Muscle of leg (tissue), 11 donors: Measurements from ENCODE around the gene GDF9. TPM values are rescaled to one million over a fixed set of nuclear protein-coding genes. Genes with fewer than 3 reads are reported as not detected.

ENCODE experiments used
- DNase-seq: peaks from one replicate; pipeline ENCODE4 v3.0.0; 2013
- H3K27ac ChIP-seq: one replicate; pipeline ENCODE4 v1.5.1; 2013; ENCODE audit warnings: mild to moderate bottlenecking, low read length, control low read depth
- H3K27me3 ChIP-seq: one replicate; pipeline ENCODE4 v1.6.1; 2013; ENCODE audit warnings: low read length; ENCODE audit not compliant: control insufficient read depth, insufficient read depth
- H3K36me3 ChIP-seq: one replicate; pipeline ENCODE4 v1.6.1; 2013; ENCODE audit warnings: low read length; ENCODE audit not compliant: control insufficient read depth, insufficient read depth
- H3K4me1 ChIP-seq: one replicate; pipeline ENCODE4 v1.6.1; 2013; ENCODE audit warnings: low read length; ENCODE audit not compliant: control insufficient read depth, insufficient read depth
- H3K4me3 ChIP-seq: one replicate; pipeline ENCODE4 v1.5.1; 2013; ENCODE audit warnings: low read length, control low read depth
- H3K9me3 ChIP-seq: replicated peaks from 2 replicates; pipeline ENCODE4 v1.6.1; 2013; ENCODE audit warnings: low read depth, low read length; ENCODE audit not compliant: control insufficient read depth
- WGBS: methylation state at CpG from one replicate; pipeline ENCODE4 v1.1.5; 2013; ENCODE audit warnings: missing lambda C conversion rate; ENCODE audit not compliant: insufficient coverage; 5-methylcytosine and 5-hydroxymethylcytosine counted together
- polyA plus RNA-seq, 8 donors: library from polyadenylated mRNA; unstranded; fragments of 120-200 nt; gene quantifications; one replicate each; pipeline versions ENCODE4 v1.2.1 to v1.2.3, GENCODE V29; 2013; ENCODE audit warnings: inconsistent platforms in 1 of 8, low replicate concordance in 1 of 8; ENCODE audit not compliant: insufficient read length in 8 of 8, insufficient read depth in 1 of 8
- total RNA-seq: library from RNA; stranded (reverse); fragments of 120-200 nt; gene quantifications from one replicate; pipeline ENCODE4 v1.2.4, GENCODE V29; 2013

Gene GDF9
- total and polyA plus RNA-seq, 9 donors: 0.39 to 1.0 (median 0.54) TPM

DNA sequence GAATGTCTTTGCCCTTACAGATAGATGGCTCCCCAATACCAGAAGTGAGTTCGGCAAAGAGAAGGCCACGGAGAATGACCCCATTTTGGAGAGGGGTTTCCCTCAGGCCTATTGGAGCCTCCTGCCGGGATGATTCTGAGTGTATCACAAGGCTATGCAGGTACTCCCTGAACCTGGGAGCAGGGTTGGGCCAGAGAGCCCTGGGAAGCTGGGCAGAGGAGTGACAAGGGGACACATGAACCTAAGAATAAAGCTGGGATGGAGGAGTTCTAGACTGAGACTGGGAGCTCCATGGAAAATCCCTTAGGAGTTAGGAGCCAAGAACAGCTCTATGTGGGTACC, 7.6 kb upstream of the GDF9 start:
- Histone ChIP-seq H3K27me3 (no peaks in the 10 kb centered on the region), H3K9me3 (no peaks in the 10 kb centered on the region), H3K27ac (no peak overlapping the region), H3K4me1 (peaks cover 20% of the 10 kb centered on the region), H3K36me3 (peaks cover 28% of the 10 kb centered on the region), H3K4me3 (no peak overlapping the region)
- WGBS: 86% methylated on average over 3 of the region's 3 CpGs
- no peak for DNase-seq

DNA sequence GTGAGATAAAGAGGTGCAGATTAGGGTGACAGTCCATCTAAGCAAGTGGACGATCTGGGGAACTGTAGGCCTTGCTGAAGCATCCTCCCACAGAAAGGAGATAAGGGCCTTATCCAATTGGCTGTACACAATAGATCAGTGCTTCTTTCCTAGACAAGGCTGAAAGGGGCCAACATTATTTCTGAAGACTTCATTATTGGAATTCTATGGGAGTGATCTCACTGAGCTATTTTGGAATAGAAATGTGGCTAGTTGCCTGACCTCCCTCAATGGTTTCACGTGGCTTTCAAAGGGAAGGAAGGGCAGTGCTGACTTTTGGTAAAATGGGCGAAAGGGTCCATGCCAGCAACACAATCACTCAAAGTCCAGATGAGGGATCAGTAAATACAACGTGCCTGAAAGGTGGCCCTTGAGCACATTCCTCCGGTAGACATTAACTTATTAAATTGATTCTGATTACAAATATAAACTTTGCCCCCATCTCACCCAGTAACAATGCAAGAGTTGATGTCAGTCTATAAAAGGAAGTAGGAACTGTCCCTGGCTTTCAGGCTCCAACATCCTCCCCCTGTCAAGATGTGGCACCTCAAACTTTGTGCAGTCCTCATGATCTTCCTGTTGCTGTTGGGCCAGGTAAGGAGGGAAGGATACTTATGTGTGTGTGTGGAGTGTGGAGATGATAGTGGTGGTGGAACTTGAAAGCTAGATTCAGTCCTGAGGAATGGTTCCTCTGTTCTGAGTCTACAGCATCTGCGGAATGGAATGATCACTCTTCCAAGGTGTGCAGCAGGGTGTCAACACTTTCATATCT, 7.1 kb upstream of the GDF9 start, which contains the start of gene LEAP2:
Gene LEAP2, plus strand, starts transcription at position 550 of the 811 bp plus-strand sequence. Its CDS starts 27 bp downstream, at position 577.
- Histone ChIP-seq H3K27ac (no peak within 1 kb of the TSS), H3K27me3 (no peaks in the 10 kb centered on the region), H3K36me3 (peaks cover 33% of the 10 kb centered on the region), H3K9me3 (no peaks in the 10 kb centered on the region), H3K4me1 (peaks cover 20% of the 10 kb centered on the region), H3K4me3 (no peak within 1 kb of the TSS)
- DNase-seq: no peak
- 83% methylated on average over 1 of the region's 6 CpGs for WGBS

DNA sequence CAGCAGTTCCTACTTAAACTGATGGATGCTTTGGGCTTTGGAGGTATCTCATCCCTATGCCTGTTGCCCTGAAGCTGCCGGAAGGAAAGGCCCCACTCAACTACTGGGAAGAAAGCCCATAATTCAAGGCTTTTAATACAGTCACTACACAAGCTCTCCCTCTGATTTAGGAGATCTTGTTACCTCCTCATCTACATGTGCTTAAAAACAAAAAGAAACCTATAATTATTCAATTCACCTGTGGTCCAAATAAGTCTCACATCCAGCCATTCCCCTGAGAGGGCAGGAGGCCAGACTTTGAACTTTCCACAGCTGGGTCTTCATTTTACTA, 6.5 kb upstream of the GDF9 start:
- Histone ChIP-seq H3K36me3 (peaks cover 36% of the 10 kb centered on the region), H3K4me3 (no peak overlapping the region), H3K4me1 (peaks cover 17% of the 10 kb centered on the region), H3K27ac (no peak overlapping the region), H3K9me3 (no peaks in the 10 kb centered on the region), H3K27me3 (no peaks in the 10 kb centered on the region)
- no peak for DNase-seq
- WGBS: no CpG with 5 or more reads among the region's 1 CpG

DNA sequence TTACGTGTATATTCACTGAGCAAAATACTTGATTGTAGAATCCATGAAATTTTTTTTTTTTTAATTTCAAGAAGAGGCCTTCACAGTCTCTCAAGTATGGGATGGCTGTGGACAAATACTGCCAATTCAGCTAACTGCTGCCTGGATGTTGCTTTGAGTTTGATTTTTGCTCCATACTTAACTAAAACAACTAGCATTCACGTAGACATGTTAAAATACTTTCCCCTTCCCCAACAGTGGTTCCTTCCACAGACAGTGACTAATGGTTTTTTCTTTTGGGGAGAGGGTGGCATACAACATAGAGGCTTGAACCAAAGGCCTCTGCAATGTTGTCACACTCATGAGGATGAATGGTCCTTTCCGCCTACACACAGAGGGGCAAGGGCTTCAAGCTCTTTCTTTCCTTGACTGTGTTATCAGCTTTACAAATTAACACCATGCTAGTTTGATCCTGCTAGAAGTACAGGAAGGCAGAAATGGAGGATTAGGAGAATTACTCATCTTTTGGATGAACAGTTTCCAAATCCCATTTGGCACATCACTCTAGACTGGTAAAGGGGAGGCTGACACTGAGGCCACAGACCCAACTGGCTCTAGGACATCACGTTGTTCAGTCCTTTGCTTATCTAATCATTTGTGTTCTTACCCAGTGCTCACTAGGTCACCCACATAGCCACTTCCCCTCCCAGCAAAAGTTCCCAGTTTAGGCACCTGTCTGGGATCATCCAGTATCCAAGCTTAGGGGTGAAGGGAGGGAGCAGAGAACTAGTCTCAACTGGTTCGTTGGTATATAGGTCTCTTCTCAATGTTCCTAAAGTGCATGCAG, 5.4 kb upstream of the GDF9 start:
- Histone ChIP-seq H3K4me1 (peaks cover 24% of the 10 kb centered on the region), H3K9me3 (no peaks in the 10 kb centered on the region), H3K27me3 (no peaks in the 10 kb centered on the region), H3K4me3 (no peak overlapping the region), H3K27ac (no peak overlapping the region), H3K36me3 (peaks cover 39% of the 10 kb centered on the region)
- no peak for DNase-seq
- whole genome bisulfite sequencing: 89% methylated on average over 1 of the region's 5 CpGs

DNA sequence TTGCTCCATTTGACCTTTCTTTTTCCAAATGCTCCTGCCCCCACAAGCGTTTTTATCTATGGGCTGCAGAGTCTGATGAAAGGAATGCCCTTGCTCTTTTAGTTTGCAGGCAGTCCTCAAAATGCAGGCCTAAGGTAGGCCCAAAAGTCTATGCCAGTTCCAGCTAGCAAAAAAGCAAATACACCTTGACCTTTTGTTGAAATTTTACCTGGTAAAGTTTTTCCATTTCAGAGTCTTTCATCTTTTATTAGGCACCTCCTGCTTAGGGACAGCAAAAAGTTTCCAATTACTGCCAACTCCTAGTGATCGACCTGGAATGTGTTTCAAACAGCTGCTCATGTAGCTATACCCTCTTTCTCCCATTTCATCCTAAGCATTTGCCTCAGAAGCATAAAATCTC, 4.5 kb upstream of the GDF9 start:
- H3K27ac ChIP-seq: no peak overlapping the region

DNA sequence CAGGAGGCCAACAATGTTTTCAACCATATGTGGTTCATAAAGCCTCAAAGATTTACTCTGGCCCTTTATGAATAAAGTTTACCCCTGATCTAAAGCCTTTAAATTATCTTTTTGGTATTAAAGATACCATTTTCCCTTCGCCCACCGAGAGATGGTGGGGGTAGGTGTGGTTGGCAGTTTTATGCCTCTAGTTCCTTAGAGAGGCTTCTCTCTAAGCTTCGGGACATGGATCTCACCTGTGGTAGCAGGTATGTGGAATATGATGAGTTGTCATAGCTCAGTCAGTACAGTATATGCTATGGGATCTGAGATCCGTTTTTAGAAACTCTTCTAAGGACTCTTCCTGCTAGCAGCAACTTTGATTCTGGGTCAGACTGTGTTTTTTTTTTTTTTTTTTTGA, 2.5 kb upstream of the GDF9 start:
- H3K27ac ChIP-seq: no peak overlapping the region
- peaks cover 32% of the 10 kb centered on the region for H3K36me3 ChIP-seq
- no peak for DNase-seq
- no peak overlapping the region for H3K4me3 ChIP-seq
- H3K4me1 ChIP-seq: peaks cover 32% of the 10 kb centered on the region
- no peaks in the 10 kb centered on the region for H3K9me3 ChIP-seq
- no CpG with 5 or more reads among the region's 4 CpGs for WGBS
- peaks cover 3% of the 10 kb centered on the region for H3K27me3 ChIP-seq

More for the DNA sequence above, 4.5 kb upstream of the GDF9 start:
- Histone ChIP-seq H3K4me3 (no peak overlapping the region), H3K9me3 (no peaks in the 10 kb centered on the region), H3K36me3 (peaks cover 35% of the 10 kb centered on the region), H3K27me3 (no peaks in the 10 kb centered on the region), H3K4me1 (peaks cover 27% of the 10 kb centered on the region)
- whole genome bisulfite sequencing: 45% methylated on average over 1 of the region's 2 CpGs
- no peak for DNase-seq

DNA sequence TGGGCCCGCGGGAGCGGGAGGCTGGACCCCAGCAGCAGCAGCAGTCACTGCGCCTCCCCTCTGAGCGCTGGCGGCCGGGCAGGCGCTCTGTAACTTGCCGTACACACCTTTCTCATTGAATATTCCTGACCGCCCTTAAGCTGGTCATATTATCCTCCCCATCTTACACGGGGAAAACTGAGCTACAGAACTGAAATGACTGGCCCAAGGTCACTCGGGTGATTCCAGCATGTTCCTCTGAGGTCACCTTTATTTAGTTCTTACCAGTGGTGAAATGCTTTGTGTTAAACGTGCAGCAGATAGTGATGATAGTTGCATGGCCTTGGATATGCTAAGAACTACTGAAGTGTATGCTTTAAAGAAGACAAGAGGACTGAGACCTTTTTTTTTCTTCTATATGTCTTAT, 780 bp upstream of the GDF9 start:
- Histone ChIP-seq H3K4me1 (peaks cover 25% of the 10 kb centered on the region), H3K27ac (peak overlapping the region; percentile 98), H3K36me3 (peaks cover 29% of the 10 kb centered on the region), H3K9me3 (no peaks in the 10 kb centered on the region), H3K4me3 (peak overlapping the region; percentile 98), H3K27me3 (peaks cover 3% of the 10 kb centered on the region)
- no peak for DNase-seq
- 6% methylated on average over 3 of the region's 13 CpGs for WGBS

DNA sequence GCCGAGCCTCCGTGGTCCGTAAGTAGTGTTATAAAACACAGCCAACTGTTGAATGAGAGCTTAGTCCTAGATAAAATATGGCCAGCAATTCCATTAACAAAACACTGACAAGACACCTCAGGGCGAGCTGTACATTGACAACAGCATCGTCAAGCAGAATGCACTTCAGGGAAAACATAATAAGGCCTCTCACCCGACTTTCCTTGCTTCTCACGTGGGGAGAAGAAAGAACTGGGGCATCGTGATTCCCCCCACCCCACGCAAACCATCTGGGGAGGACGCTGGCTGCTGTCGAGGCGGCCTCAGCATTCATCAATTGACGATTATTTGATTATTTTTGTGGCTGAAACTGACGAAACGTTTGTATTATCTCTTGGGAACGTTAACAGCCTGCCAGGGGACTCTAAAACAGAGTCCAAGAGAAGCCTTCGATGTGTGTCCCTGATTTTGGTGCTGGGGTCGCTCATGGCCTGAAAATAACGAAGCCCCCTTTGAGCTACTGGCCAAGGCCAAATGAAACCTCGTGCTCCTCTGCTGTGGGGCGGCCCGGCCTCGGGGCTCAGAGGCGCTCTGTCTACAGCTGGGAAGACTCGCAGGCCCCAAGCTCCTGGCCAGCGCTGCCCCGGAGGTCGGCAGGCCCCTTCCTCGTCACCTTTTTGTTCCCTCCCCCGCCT, 464 bp downstream of the GDF9 start:
- H3K4me1 ChIP-seq: peaks cover 22% of the 10 kb centered on the region
- H3K27ac ChIP-seq: peak overlapping the region; percentile 98
- peak overlapping the region; percentile 98 for H3K4me3 ChIP-seq
- DNase-seq: no peak
- peaks cover 3% of the 10 kb centered on the region for H3K27me3 ChIP-seq
- H3K9me3 ChIP-seq: no peaks in the 10 kb centered on the region
- H3K36me3 ChIP-seq: peaks cover 25% of the 10 kb centered on the region
- 4% methylated on average over 17 of the region's 30 CpGs for WGBS

DNA sequence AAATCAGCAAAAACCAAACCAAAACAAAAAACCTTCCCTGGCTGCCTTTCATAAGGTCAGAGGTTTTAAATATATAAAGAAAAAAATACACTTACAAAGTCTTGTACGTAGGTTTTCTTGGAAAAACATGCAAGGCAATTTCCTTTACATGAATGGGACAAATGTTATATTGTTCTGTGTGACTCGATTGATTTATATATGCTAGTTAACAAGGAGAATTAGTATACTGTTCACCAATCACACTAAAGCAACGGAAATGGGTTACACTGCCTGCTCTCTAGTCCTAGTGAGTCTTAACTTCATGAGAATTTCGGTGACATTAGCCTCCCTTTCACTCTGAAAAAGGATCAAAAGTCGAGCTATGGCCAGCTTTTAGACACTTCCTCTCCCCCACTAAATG, 5.5 kb downstream of the GDF9 start:
- 62% methylated on average over 2 of the region's 5 CpGs for WGBS
- H3K4me3 ChIP-seq: no peak overlapping the region

DNA sequence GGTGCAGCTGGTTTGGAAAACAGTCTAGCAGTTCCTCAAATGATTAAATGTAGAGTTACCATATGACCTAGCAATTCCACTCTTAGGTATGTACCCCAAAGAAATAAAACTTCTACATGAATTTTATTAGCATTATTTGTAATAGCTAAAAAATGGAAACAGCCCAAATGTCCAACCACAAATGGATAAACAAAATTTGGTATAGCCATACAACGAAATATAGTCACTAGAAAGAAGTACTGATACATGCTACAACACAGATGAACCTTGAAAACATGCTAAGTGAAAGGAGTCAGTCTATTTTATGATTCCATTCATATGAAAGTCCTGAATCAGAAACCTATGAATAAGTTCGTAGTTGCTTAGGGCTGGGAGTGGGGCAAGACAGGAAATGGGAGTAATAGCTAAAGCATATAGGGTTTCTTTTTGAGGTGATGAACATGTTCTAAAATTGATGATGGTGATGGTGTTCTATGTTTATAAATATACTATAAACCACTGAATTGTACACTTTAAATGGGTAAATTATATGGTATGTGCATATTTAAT, 6.3 kb downstream of the GDF9 start:
- no peak for DNase-seq
- Histone ChIP-seq H3K36me3 (no peaks in the 10 kb centered on the region), H3K27ac (no peak overlapping the region), H3K4me3 (no peak overlapping the region), H3K4me1 (no peaks in the 10 kb centered on the region), H3K27me3 (peaks cover 3% of the 10 kb centered on the region), H3K9me3 (no peaks in the 10 kb centered on the region)
- no CpG with 5 or more reads among the region's 2 CpGs for WGBS

More for the DNA sequence above, 5.5 kb downstream of the GDF9 start:
- DNase-seq: no peak
- H3K36me3 ChIP-seq: no peaks in the 10 kb centered on the region
- no peaks in the 10 kb centered on the region for H3K9me3 ChIP-seq
- no peak overlapping the region for H3K27ac ChIP-seq
- peaks cover 3% of the 10 kb centered on the region for H3K27me3 ChIP-seq
- H3K4me1 ChIP-seq: peaks cover 4% of the 10 kb centered on the region
